T-helper 1 cell treated with Interleukin-12 subunit alpha and Interleukin-12 subunit beta and Interleukin-4 antibody, amounts not matched to agents 30 ng/mL and 1 ng/mL, for 36 hours (primary cell): ENCODE data around the gene BIRC2. TPM values are rescaled to one million over a fixed set of nuclear protein-coding genes. Genes with fewer than 3 reads are reported as not detected.
"Not testable (repeated sequence)": the region's sequence is repeated elsewhere in the genome, so short reads cannot be mapped to it uniquely, and the experiment has no call there.

ENCODE experiments used
- intact Hi-C: fragments of 100-400 bp; cut with micrococcal nuclease; formaldehyde crosslinking; loops from one replicate; pipeline ENCODE4 v1.15.1; 2024
- total RNA-seq: library from RNA; stranded (reverse); gene quantifications from 2 replicates; pipeline ENCODE4 v1.2.3, GENCODE V29; 2022

BIRC2 gene
- total RNA-seq, 1 donor from 2014 or later, result 36.9 TPM

- intact Hi-C loops, result loop anchor here (1.0 kb wide), 3 partner anchors 128 to 299 kb away; no protein-coding TSS in a partner anchor
Measured at GRCh38 chr11:102367364-102367763, 20.4 kb downstream of the BIRC2 start.

GRCh38 chr11:102368472-102368871 lies 21.5 kb downstream of the BIRC2 start:
- intact Hi-C loops, result no loop called here

GRCh38 chr11:102374633-102375424 lies 27.8 kb downstream of the BIRC2 start:
- intact Hi-C loops, result not testable (repeated sequence)

GRCh38 chr11:102375720-102376399 lies 28.8 kb downstream of the BIRC2 start:
- intact Hi-C loops, result no loop called here

- intact Hi-C loops, result no loop called here
Measured at GRCh38 chr11:102377891-102378290, 30.9 kb downstream of the BIRC2 start.

GRCh38 chr11:102378818-102379217 lies 31.8 kb downstream of the BIRC2 start:
- intact Hi-C loops, result no loop called here

GRCh38 chr11:102382384-102382783 lies 35.4 kb downstream of the BIRC2 start:
- intact Hi-C loops, result no loop called here

GRCh38 chr11:102383839-102384238 lies 36.8 kb downstream of the BIRC2 start:
- intact Hi-C loops, result no loop called here

GRCh38 chr11:102384419-102385079 lies 37.5 kb downstream of the BIRC2 start:
- intact Hi-C loops, result no loop called here

GRCh38 chr11:102385085-102386007 lies 38.3 kb downstream of the BIRC2 start:
- intact Hi-C loops, result no loop called here

- intact Hi-C loops, result no loop called here
Measured at GRCh38 chr11:102386136-102386734, 39.2 kb downstream of the BIRC2 start.

- intact Hi-C loops, result no loop called here
Measured at GRCh38 chr11:102387043-102387781, 40.2 kb downstream of the BIRC2 start.

GRCh38 chr11:102389253-102389652 lies 42.2 kb downstream of the BIRC2 start:
- intact Hi-C loops, result no loop called here

GRCh38 chr11:102390667-102391465 lies 43.9 kb downstream of the BIRC2 start:
- intact Hi-C loops, result loop anchor here (1.0 to 10.0 kb wide), 4 partner anchors 60 to 274 kb away; no protein-coding TSS in a partner anchor

- intact Hi-C loops, result loop anchor here (10.0 kb wide), 1 partner anchor 273 kb away; no protein-coding TSS in a partner anchor
Measured at GRCh38 chr11:102391549-102392237, 44.7 kb downstream of the BIRC2 start.

GRCh38 chr11:102393272-102393730 lies 46.3 kb downstream of the BIRC2 start:
- intact Hi-C loops, result loop anchor here (10.0 kb wide), 1 partner anchor 272 kb away; no protein-coding TSS in a partner anchor

- intact Hi-C loops, result loop anchor here (1.0 to 10.0 kb wide), 3 partner anchors 21 to 269 kb away; partner anchors contain the start of gene BIRC2
Measured at GRCh38 chr11:102395720-102396393, 48.8 kb downstream of the BIRC2 start.
